GM12874 (cell line): ENCODE measurements around the gene STAC3.

ENCODE experiments used
- CTCF ChIP-seq: IDR thresholded peaks from 2 replicates; pipeline ENCODE4 v1.5.1; 2011; ENCODE audit warnings: low read depth, mild to moderate bottlenecking, control low read depth, low read length, moderate library complexity; ENCODE audit not compliant: insufficient read depth

Gene STAC3

GRCh38 chr12:57247041-57247440 is 3.9 kb downstream of the STAC3 start:
- TF ChIP-seq CTCF: no peak

- TF ChIP-seq CTCF: no peak
Measured at GRCh38 chr12:57244312-57244696, 6.7 kb downstream of the STAC3 start.

GRCh38 chr12:57243521-57244311 is 7.3 kb downstream of the STAC3 start:
- peak; percentile 80 for TF ChIP-seq CTCF

GRCh38 chr12:57242691-57243454 is 8.1 kb downstream of the STAC3 start:
- peak; percentile 85 for TF ChIP-seq CTCF

GRCh38 chr12:57242329-57242690 is 8.7 kb downstream of the STAC3 start:
- no peak for TF ChIP-seq CTCF

- TF ChIP-seq CTCF: no peak
Measured at GRCh38 chr12:57241402-57242310, 9.3 kb downstream of the STAC3 start.

GRCh38 chr12:57240926-57241401 is 10.0 kb downstream of the STAC3 start:
- no peak for TF ChIP-seq CTCF
